OCI-LY3 (cell line): ENCODE results near the gene COPS2.

Experiments used
- EZH2phosphoT487 ChIP-seq: fragments of 200-600 bp; shearing (Covaris generic); IDR thresholded peaks from 2 replicates; pipeline ENCODE4 v1.6.1; 2018; ENCODE audit warnings: antibody characterized with exemption, mixed run types, low read depth
- TF ChIP-seq, protein P1 (sequence below): fragments of 200-600, 300-600 bp; sonication (generic); IDR thresholded peaks from 2 replicates; pipeline ENCODE4 v1.5.1; 2014; ENCODE audit warnings: antibody characterized with exemption, low read length, low read depth

DNA sequence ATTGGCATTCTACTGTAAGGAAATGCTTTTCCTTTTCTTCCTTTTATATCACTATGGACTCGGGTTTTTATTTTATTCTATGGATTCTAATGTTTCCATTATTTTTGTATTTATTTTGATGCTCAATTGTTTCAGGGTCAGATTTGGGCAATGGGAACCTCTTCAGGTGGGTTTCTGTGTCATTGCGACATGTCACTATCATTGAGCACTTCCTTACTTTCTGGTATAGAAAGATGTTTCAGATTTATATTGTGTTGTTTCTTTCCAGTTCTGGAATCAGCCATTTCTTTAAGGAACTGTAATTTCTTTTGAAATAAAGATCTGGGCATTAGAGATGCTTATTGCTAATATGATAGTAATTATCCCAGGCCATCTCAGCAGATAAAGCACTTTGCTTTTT, 36.5 kb upstream of the COPS2 start:
- TF ChIP-seq, protein P1, sequence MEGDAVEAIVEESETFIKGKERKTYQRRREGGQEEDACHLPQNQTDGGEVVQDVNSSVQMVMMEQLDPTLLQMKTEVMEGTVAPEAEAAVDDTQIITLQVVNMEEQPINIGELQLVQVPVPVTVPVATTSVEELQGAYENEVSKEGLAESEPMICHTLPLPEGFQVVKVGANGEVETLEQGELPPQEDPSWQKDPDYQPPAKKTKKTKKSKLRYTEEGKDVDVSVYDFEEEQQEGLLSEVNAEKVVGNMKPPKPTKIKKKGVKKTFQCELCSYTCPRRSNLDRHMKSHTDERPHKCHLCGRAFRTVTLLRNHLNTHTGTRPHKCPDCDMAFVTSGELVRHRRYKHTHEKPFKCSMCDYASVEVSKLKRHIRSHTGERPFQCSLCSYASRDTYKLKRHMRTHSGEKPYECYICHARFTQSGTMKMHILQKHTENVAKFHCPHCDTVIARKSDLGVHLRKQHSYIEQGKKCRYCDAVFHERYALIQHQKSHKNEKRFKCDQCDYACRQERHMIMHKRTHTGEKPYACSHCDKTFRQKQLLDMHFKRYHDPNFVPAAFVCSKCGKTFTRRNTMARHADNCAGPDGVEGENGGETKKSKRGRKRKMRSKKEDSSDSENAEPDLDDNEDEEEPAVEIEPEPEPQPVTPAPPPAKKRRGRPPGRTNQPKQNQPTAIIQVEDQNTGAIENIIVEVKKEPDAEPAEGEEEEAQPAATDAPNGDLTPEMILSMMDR = no peak
- no peak for TF ChIP-seq EZH2phosphoT487
